ENCODE measurements around the gene ADM.

The ADM gene

DNA sequence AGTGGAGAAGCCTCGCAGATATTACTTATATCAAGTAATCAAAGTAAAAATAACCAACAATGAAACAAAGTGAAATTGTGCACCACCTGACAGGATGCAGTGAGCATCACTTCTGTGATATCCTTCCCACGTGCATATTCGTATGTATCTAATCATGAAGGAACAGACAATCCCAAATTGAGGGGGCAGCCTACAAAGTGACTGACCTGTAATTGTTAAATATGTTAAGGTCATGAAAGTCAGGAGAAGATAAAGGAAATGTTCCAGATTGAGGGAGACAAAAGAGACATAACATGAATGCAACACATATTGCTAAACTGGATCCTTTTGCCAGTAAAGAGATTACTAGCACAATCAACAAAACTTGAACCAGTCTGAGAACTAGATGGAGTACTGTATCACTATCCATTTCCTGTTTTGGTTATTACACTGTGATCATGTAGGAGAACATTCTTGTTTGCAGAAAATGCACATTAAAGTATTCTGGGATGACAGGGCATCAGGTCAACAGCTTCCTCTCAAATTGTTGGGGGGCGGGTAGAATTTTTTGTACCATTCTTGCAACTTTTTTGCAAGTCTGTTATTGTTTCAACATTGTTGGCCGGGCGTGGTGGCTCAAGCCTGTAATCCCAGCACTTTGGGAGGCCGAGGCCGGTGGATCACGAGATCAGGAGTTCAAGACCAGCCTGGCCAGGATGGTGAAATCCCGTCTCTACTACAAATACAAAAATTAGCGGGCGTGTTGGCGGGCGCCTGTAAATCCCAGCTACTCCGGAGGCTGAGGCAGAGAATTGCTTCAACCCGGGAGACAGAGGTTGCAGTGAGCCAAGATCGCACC, 12.9 kb upstream of the ADM start:
- DNase-seq (ENCODE audit: low read depth): no peak

DNA sequence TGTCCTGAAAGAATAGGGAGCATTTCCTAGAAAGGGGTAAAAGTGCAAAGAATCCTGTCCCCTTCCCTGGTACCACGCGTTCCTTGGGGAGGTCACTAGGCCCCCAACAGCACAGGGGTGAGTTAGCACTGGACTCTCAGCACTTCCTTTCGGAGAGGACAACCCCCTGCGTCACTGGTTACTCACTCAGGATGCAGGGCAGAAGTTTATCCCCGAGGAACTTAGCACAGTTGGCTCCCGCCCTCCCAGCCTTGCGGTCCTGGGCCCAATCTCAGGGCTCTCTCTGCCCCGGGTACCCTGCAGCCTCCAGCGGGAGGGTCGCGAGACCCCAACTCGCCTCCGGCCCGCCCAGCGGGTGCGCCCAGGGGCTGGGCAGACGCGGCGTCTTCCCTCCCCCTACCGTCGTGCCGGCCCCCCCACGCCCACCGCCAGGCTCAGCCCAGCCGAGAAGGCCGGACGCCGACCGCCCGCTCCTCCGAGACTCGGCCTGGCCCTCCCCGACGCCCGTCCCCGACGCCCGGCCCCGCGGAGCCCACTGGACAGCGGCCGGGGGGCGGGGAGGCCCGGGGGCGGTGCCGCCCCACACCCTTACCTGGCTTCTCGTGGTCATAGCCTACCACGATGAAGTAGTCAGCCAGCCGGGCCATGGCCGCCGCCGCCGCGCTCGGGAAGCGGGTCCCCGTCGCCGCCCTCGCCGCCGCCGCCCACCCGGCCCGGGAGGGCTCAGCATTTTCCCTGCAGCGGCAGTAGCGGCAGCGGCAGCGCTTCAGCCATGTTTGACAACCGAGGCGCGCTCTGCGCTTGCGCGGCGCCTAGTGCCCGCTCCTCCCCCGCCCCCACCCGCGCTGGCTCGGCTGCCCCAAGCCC, 11.2 kb upstream of the ADM start, which contains the start of gene SBF2:
SBF2 (minus strand) TSS at position 797 of the 867 bp plus-strand sequence; CDS start at position 647, 150 bp downstream.
- no peak for DNase-seq (ENCODE audit: low read depth)

DNA sequence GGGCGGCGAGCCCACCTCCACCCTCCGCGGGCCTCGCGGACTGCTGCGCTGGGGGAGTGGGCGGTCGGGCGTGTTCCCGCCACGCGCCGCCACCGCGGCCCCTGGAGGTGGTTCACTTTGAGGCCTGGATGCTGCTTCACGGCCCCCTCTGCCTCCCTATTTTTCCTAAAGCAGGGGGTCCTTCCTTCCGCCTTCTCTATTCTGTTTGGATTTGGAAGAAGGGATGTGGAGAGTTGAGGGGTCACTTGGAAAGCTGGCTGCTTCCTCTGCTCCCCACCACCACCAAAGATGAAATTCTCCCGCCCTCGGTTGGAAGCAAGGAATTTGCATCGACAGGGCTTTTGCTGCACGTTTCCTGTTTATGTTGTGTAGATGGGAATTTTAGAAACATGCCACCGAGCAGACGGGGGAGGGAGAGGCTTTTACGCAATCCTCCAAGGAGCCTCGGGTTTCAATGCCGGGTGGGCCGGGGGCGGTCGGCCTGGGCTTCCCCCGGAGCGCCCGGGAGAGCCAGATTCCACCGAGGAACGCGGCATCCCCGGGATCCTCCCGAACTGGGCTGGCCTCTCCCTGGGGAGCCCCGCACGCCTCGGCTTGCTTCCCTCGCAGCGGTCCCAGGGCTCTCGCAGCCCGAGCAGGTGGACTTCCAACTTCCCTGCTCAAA, 10.5 kb upstream of the ADM start:
- no peak for DNase-seq (ENCODE audit: low read depth)

DNA sequence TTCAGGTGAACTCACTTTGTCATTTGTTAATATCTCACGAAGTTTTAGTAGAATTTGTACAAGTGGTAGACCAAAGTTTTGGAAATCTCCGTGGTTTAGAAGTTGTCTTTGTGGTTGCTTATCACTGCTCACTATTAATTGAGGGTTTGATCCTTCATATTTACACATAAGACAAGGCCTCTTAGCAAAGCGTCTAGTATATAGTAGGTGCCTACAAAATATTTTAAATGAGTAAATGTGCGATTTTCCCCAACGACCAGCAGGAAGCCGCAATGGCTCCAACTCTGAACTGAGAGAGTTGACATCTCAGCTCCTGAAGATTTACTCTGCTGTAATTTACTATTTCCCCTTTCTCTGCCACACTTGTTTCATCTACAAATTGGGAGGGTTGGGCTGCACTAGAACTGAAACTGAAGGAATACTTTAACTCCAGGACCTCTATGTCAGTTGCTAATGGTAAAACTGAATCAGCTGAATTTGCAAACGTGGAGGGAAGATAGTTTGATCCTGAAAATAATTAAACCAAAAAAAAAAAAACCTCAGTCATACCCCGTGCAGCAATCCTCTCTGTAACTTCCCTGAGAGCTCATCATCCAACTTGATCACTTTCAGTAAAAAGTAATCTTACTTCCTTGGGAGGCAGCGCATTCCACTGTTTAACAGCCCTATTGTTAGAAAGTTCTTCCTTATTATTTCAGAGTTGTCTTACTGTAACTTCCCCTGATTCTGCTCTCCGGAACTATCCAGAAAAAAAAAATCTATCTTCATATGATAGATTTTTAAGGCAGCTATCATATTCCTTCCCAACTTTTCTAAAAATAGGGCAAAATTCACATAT, 9.6 kb upstream of the ADM start:
- DNase-seq (ENCODE audit: low read depth): no peak

DNA sequence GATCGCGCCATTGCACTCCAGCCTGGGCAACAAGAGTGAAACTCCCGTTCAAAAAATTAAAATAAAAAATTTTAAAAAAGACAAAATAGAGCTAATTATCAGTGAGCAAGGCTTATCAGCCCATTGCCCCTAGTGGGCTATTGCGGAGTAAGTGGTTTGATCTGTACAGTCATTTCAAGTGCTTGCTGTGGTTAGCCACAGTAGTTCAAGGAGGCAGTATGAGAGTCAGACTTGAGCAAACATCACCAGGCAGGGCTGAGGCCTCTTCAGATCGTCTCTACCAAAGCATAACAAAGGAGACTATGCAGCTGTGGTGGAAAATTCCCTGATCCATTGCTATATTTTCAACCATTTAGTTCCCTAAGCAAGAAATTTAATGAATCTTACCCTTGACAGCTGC, 6.5 kb upstream of the ADM start:
- peak; percentile 97 for DNase-seq (ENCODE audit: low read depth)

DNA sequence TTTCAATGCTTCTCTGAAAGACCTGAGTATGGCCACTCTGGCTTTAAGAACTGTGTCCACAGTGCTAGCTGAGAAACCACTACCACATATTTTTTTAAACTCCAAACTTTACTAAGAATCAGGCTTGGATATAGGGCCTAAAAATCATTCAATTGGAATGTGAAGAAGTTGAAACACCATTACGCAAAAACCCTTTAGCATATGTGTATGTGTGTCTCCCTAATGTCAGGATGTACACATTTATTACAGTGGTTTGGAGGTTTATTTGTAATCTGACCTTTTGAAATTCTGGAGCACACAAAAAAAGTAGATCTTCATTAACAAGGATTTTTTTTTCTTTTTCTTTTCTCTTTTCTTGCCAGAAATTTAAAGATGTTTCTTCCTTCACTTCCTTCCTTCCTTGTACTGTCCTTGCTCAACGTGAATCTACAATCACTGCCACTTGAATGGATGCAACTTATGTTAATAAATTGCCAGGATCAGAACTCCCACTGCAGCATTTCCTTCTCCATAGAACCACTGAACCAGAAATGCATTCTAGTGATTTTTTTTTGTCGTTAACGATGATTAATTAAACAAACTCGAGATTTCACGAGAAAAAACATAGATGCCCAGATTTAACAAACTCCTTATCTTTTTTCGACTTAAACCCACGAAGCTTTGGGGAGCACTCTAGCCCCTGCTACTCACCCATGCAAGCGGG, 3.1 kb upstream of the ADM start:
- DNase-seq (ENCODE audit: low read depth): no peak

DNA sequence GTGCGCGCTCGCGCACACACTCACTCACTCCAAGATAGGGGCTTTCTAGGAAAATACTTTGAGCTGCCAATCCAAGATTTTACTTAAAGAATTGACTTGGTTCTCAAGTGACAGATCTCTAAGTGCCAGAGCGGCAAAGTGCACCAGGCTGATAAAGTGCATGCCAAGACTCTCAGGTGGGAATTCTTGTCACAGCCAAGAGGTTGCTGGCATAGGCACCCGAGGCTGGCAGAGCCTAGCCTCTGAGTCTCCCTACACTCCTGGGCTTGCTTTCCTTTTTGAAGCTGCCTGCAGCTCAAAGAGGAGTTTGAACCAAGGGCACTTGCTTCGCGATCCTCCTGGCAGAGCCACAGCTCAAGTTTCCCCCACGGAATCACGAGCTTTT, 2.5 kb upstream of the ADM start:
- DNase-seq (ENCODE audit: low read depth): no peak

DNA sequence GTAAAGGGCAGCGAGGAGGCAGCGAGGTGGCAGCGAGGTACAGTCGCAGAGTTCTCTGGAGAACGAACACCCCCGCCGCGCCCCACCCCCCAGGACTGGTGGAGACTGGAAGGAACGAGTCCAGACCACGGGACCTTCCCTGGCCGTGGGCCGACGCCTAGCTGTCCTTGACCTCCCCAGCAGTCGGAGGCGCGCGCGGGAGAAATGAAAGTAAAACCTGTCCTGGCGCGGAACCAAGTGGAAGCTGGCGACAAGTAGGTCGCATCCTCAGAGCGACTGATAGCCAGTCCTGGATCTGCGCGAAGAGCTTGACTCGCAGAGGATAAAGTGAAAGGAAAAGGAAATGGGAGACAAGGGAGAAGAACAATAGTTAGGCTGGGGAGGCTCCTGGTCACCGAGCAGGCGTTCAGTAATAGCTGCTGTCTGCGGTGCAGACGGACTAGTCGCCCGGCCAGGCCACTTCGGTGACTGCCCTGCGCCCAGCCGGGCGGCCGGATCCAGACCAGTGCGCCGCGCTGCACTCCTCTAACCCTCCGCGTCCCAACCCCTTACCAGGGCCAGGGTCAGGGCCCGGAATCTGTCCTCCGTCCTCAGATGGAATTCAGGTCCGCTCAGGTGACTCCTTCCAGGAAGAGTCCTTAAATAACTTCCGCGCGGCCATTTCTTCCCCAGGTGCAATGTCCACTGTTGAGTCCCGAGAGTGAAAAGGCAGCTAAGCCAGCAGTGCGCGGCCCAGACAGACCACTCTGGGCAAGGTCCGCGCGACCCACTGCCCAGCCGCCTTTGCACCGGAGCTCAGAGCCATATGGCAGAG, 1.9 kb upstream of the ADM start:
- no peak for DNase-seq (ENCODE audit: low read depth)

DNA sequence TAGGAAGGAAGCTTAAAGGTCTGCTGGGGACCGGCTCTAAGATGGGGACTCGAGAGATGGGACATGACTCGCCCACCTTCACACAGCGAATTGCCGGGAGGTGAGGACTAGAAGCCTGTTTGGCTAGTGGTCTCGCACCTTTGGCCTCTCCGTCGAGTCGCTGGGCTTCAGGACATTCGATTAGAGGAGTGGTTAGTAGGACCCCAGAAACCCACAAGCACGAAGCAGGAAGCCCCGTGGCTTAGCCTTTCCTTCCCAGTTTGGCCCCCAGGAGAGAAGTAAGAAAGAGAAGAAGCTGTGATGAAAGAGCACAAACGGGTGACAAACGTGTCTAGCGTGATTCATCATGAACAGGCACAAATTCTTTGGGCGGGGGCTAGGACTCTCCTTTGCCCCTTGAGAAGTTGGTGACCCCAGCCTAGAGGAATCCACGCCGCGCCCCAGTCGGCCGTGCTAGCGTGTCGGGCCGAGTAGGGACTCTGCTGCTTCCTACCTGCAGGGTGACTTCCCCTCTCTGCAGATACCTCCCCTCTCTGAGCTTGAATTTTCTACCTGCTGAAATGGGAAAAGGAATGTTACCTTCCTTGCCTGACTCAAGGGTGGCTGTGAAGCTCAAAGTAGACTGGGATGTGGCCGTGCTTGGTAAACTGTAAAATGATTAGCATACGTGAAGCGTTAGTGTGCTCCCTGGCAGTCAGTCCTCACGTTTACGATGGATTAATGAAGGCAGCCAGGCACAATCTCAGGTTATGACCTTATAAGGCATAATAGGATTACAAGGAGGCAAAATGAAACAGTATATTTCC, 1.1 kb upstream of the ADM start:
- no peak for DNase-seq (ENCODE audit: low read depth)

DNA sequence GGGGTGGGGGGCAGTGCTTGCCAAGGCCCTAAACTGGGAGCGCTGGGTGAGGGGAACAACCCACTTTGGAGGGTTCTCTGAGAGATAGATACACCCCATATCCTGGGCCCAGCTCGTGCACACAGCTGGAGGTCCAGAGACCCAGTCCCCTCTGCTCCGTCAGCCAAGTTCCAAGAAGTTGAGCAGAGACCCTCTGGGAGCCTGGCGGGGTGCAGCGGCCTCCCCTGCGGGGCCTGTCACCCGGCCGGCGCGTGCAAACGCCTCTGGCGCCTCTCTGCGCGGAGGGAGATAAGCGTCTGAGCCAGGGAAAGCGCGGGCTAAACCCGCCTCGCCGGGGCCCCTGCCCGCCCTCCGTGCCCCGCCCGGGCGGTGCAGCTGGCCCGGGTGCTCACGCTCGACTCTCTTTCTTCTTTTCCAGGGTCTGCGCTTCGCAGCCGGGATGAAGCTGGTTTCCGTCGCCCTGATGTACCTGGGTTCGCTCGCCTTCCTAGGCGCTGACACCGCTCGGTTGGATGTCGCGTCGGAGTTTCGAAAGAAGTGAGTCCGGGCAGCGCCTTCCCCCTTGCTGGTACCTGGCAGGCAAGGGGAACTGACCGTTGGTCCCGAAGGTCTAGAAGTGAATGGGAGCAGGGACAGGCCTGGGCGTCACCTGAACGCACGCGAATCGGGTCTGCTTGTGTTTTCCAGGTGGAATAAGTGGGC, 540 bp downstream of the ADM start:
- DNase-seq (ENCODE audit: low read depth): no peak

DNA sequence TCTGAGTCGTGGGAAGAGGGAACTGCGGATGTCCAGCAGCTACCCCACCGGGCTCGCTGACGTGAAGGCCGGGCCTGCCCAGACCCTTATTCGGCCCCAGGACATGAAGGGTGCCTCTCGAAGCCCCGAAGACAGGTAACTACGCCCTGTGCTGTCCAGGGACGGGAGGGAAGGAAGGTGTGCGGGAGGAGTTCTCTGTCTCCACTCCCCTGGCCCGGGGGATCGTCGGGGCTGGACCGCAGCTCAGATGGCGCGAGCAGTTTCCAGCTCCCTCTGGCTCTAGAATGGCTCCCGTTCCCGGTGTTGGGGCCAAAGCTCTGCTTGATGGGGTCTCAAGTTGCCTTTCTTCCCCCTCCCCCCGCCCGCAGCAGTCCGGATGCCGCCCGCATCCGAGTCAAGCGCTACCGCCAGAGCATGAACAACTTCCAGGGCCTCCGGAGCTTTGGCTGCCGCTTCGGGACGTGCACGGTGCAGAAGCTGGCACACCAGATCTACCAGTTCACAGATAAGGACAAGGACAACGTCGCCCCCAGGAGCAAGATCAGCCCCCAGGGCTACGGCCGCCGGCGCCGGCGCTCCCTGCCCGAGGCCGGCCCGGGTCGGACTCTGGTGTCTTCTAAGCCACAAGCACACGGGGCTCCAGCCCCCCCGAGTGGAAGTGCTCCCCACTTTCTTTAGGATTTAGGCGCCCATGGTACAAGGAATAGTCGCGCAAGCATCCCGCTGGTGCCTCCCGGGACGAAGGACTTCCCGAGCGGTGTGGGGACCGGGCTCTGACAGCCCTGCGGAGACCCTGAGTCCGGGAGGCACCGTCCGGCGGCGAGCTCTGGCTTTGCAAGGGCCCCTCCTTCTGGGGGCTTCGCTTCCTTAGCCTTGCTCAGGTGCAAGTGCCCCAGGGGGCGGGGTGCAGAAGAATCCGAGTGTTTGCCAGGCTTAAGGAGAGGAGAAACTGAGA, 1.4 kb downstream of the ADM start:
- DNase-seq (ENCODE audit: low read depth): no peak

DNA sequence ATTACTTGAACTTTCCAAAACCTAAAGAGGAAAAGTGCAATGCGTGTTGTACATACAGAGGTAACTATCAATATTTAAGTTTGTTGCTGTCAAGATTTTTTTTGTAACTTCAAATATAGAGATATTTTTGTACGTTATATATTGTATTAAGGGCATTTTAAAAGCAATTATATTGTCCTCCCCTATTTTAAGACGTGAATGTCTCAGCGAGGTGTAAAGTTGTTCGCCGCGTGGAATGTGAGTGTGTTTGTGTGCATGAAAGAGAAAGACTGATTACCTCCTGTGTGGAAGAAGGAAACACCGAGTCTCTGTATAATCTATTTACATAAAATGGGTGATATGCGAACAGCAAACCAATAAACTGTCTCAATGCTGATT, 2.1 kb downstream of the ADM start:
- no peak for DNase-seq (ENCODE audit: low read depth)

DNA sequence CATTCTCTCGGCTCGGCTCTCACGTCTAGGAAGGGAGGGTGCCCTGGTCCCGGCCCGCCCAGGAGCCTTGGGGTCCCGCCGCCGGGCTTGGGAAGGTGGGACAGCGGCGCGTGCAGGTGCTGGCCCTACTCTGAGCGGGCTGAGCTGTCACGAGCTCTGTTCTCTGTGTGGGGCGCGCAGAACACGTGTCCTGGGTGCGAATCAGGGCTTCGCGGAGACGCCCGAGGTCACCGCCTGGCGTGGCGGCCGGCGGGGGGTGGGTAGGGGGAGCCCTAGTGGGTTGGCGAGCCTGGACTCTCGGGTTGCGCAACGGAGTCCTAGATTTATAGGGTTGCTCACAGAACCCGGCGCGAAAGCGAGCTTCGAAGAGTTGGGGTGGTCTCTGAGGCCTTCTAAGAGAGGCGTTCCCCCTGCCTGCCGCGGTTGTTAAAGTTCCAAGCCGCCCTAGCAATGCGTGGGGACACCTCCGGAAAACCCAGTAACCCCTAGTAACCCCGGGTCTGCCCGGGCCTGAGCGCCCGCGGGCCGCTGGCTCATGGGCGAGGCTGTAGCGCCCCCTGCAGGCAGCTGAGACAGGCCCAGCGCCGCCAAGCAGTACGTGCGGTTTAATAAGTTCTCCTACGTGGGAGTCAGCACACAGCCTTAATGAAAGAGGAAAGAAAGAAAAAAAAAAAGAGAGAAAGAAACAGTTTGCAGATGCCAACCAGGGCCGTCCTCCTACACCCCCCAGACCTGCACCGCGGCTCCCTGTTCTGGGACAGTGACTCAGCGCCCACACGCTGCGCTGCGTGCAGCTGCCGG, 2.7 kb downstream of the ADM start:
- DNase-seq (ENCODE audit: low read depth): no peak

DNA sequence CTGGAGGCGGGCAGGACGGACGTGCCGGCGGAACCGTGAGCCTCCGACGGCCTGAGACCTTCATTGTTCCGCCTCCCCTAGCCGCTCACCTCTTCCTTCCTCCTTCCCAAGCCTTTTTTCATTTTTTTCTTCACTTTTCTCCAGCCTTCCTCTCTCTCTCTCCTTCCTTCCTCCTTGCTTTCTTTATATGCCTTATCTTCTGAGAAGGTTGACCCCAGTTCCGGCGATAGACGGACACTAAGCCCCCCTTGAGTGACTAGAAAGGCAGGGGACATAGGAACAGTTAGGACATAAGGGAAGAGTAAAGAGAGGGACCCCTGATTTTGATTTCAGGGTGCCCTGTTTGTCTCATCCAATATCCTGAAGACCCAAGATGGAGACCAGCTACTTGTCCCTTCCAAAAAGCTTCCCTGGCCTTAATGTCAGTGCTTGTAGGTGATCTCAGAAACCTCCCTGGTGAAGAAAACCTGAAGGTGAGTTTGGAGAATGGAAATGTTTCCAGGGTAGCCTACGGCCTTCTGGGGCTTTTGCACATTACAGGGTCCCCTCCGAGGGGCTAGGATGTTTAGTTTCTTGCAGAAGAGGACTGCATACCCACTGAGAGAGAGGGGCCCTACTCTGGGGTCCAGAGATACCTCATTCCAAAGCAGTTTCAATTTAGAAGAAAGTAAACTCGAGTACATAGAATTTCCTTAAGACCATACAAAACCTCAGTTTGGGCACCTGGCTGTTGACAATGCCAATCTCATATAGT, 3.5 kb downstream of the ADM start:
- no peak for DNase-seq (ENCODE audit: low read depth)

DNA sequence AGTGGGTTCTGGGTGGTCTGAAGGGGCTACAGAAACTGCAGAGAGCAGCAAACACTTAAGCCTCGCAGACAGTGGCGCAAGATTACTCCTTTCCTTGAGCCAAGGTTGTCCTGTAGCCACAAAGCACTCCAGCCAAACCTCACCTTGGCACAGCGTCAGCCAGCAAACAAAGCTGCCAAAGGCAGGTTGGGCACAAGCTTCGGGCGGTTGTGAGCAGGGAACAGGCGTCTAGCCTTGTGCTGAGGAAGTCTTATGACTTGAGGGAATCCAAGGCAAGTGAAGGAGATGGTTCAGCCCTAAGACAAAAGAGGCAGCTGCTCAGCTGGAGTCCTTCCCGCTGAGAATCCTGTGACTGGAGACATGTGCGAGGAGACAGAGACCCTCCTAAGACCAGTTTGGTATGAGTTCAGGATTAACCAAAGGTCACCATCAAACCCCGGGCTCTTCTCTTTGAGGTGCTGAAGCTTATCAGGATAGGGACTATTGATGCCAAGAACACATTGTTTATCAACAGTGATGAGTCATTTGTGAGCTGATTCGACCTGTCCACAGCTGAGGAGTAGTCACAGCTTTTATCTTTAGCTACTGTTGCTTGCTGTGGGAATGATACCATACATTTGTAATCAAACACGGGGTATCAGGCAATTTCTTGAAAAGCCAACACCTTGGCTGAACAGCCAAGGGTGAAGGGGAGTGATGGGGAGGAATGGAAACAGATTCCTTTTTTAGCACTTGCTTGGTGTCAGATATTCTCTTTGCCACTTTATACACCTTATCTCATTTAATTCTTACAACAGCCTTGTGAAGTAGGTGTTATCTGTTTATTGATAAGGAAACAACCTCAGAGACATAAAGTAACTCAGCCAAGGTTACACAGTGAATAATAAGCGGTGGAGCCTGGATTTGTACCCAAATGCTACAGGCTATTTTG, 4.6 kb downstream of the ADM start:
- no peak for DNase-seq (ENCODE audit: low read depth)
